Uterus (tissue), 2 donors: ENCODE results near the gene PLIN3.
"Not testable (repeated sequence)": the region's sequence is repeated elsewhere in the genome, so short reads cannot be mapped to it uniquely, and the experiment has no call there.

ENCODE experiments used
- POLR2A ChIP-seq, 2 donors: fragments of 450-650 bp; IDR thresholded peaks; one replicate each; pipeline ENCODE4 v1.6.1; 2016; ENCODE audit warnings: antibody characterized with exemption in 2 of 2, mild to moderate bottlenecking in 1 of 2, moderate library complexity in 1 of 2
- TF ChIP-seq, protein P1 (sequence below), 4 experiments: fragments of 200-600 bp in 2 of 4; fragments of 450-650 bp in 2 of 4; sonication (generic) in 2 of 4; IDR thresholded peaks; one replicate each; pipeline ENCODE4 v1.5.1; 2016 to 2019; ENCODE audit warnings: antibody characterized with exemption in 4 of 4, mild to moderate bottlenecking in 2 of 4, moderate library complexity in 1 of 4

DNA sequence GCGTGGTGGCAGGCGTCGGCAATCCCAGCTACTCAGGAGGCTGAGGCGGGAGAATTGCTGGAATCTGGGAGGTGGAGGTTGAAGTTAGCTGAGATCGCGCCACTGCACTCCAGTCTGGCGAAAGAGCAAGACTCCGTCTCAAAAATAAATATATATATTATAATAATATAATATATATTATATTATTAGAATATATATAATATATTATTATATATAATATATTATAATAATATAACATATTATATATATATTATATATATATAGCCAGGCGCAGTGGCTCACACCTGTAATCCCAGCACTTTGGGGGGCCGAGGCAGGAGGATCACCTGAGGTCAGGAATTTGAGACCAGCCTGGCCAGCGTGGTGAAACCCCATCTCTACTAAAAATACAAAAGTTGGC lies 25.5 kb upstream of the PLIN3 start:
- TF ChIP-seq, protein P1, sequence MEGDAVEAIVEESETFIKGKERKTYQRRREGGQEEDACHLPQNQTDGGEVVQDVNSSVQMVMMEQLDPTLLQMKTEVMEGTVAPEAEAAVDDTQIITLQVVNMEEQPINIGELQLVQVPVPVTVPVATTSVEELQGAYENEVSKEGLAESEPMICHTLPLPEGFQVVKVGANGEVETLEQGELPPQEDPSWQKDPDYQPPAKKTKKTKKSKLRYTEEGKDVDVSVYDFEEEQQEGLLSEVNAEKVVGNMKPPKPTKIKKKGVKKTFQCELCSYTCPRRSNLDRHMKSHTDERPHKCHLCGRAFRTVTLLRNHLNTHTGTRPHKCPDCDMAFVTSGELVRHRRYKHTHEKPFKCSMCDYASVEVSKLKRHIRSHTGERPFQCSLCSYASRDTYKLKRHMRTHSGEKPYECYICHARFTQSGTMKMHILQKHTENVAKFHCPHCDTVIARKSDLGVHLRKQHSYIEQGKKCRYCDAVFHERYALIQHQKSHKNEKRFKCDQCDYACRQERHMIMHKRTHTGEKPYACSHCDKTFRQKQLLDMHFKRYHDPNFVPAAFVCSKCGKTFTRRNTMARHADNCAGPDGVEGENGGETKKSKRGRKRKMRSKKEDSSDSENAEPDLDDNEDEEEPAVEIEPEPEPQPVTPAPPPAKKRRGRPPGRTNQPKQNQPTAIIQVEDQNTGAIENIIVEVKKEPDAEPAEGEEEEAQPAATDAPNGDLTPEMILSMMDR (IDR thresholded peaks at IDR 0.05), result not testable (repeated sequence)
- TF ChIP-seq POLR2A (IDR thresholded peaks at IDR 0.05), result not testable (repeated sequence)
